HPDE6-E6E7 (cell line): ENCODE data around the gene SLC15A3.
A peak's percentile ranks its signal among the peaks of the same experiment; 100 is the strongest.

ENCODE experiments used
- DNase-seq: peaks from one replicate; pipeline ENCODE4 v3.0.0; 2011; ENCODE audit warnings: missing footprints; ENCODE audit errors: extremely low spot score

SLC15A3 gene

GRCh38 chr11:60945295-60945667 is 6.7 kb downstream of the SLC15A3 start:
- no peak for DNase-seq

- DNase-seq: no peak
These were observed 7.3 kb downstream of the SLC15A3 start for GRCh38 chr11:60944490-60945294.

- DNase-seq: peak; percentile 67
These were observed 8.9 kb downstream of the SLC15A3 start for GRCh38 chr11:60942970-60943565.

GRCh38 chr11:60942219-60942618 is 9.8 kb downstream of the SLC15A3 start:
- DNase-seq: no peak

- DNase-seq: no peak
These were observed 10.4 kb downstream of the SLC15A3 start for GRCh38 chr11:60941371-60942119.

DNA sequence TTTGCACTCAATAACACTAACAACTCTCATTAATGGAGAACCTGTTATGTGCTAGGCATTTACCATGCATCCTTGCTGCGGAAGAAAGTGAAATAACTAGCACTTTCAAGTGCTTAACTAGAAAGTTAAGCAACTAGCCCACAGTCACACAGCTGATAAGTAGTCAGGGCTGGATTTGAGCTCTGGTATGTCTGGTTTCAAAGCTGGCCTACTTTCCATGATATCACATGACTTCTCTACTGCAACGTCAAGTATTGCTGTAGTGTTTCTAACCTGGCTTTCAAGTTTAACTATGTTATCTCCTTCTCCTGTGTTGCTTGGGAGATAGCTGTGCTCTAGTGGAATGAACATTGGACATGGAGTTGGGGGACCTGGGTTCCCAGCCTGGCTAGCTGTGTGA is 12.1 kb downstream of the SLC15A3 start:
- DNase-seq: no peak

DNA sequence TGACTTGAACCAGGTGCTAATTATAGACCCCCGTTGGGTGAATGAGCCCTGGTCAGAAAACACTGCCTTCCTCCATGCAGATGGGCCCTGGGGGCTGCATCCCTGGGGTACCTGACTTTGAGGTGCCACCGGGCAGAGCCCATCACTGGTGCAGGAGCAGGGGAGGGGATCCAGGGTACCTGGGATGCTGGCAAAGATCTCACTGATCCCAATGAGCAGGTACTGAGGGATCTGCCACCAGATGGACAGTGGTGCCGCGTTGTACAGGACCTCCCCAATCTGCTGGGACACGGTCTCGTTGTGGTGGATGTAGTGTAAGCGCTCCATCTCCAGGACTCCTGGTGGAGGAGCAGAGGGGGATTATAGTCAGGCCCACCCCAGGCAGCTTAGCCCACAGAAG is 12.7 kb downstream of the SLC15A3 start:
- no peak for DNase-seq

GRCh38 chr11:60938500-60938899 is 13.5 kb downstream of the SLC15A3 start:
- no peak for DNase-seq

DNA sequence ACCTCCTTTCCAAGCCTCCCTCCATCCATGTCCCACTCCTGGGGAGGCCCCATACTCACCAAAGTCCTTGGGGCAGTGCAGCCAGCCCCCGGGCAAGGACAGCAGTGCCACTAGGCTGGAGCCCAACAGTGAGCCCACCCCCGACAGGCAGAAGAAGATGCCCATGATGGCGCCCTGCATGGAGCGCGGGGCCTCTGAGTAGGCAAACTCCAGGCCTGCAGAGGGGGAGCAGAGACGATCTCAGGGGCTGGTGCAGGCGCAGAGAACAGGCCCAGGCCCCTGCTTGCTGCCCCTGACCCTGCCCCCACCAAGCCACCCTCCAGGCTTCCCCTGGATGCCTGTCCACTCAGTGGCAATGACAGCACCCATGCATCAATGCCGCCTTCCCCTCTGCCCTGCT is 14.2 kb downstream of the SLC15A3 start:
- DNase-seq: no peak

DNA sequence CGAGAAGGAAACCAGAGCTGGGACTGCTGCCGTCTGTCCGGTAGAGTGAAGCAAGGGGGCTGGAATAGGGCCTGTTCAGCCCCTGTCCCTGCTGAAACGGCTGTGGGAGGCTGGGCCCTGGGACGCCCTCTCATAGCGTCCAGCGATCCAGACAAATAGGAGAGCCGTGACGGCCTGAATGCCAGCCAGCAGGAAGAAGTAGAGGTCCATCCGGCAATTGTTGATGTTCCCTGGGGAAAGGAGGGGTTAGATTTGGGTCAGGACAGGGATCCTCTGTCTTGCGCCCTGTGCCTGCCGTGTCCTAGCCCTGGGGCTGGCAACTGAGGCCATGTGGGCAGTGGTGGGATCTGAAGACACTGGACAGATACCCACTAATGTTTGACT is 14.8 kb downstream of the SLC15A3 start:
- DNase-seq: no peak

- no peak for DNase-seq
These were observed 15.4 kb downstream of the SLC15A3 start for GRCh38 chr11:60936467-60937143.

- no peak for DNase-seq
These were observed 16.1 kb downstream of the SLC15A3 start for GRCh38 chr11:60935676-60936442.

DNA sequence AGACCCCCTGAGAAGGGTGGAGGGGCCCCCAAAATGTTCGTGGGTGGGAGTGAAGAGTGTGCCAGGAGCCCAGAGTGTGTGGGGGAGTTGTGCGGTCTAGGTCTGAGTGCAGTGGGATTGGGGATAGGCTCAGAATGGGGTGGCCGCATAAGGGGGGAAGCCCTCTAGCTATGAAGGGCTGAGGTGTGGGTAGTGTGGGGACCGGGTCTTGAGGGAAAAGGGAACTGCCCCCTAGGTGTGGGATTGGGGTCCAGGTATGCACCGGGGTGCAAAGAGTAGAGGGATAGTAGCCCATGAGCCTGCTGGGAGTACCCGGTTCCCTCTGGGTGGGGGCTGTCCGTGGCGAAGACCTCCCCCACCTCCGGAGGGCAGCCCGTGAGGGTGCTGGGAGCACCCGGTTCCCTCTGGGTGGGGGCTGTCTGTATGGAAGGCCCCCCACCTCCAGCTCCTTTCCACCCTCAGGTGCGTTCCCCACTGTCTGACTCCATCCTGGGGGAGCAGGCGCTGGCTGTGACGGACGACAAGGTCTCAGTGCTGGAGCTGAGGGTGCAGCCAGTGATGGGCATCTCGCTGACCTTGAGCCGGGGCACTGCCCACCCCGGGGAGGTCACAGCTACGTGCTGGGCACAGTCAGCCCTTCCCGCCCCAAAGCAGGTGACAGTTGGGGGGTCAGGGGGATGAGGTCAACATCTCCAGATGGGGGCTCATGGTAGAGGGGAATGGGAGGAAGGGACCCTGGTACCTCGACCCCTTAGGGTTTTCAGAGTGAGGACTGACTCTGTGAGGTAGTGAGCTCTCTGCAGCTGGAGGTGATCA is 17.0 kb downstream of the SLC15A3 start:
- no peak for DNase-seq

DNA sequence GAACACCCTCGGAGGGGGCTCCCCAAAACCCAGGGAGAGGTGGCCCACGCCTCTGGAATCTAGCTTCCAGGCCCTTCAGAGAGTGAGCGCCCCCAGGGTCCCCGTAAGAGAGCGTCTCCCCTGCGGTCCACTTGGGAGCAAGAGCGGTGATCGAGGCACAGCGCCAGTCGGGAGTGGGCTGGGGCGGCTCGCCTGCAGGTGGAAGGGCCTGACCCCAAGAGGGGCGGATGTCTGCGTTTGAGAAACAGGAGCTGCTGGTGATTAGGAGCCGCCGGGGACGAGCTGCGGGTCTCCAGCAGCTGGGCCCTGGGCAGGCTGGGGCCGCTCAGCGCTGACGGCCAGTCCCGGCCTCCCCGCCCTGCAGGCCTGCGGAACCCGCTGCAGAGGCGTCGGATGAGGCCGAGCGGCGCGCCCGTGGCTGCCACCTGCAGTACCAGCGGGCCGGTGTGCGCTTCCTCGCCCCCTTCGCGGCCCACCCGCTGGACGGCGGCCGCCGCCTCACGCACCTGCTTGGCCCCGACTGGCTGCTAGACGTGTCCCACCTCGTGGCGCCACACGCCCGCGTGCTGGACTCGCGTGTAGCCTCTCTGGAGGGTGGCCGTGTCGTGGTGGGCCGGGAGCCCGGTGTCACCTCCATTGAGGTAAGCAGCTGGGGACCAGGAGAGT is 17.7 kb downstream of the SLC15A3 start:
- DNase-seq: no peak

DNA sequence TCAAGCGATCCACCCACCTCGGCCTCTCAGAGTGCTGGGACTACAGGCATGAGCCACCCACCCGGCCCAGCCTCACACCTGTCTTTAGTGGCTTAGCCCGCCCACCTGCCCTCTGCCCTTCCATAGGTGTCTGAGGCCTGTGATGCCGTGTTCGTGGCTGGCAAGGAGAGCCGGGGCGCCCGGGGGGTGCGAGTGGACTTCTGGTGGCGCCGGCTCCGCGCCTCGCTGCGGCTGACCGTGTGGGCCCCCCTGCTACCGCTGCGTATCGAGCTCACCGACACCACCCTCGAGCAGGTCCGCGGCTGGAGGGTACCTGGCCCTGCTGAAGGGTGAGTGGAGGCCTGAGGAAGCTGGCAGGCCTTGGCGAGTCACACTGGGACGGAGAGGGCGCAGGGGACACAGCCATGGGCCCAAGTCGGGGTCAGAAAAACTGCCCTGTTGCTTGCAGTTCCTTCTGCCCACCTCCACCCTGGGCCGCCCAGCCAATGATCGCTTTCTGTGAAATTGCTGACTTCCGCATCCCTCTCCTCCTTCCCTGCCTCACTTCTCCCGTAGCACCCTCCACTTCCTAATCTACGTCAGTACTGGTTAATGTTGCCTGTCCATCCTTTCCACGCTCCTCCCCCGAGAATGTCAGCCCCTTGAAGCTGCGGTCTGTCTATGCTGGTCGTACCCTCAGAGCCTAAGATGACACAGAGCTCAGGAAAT is 18.4 kb downstream of the SLC15A3 start:
- no peak for DNase-seq

- no peak for DNase-seq
These were observed 19.2 kb downstream of the SLC15A3 start for GRCh38 chr11:60932605-60933356.

GRCh38 chr11:60931917-60932316 is 20.1 kb downstream of the SLC15A3 start:
- DNase-seq: no peak

GRCh38 chr11:60930394-60930793 is 21.6 kb downstream of the SLC15A3 start:
- DNase-seq: no peak

- no peak for DNase-seq
These were observed 22.2 kb downstream of the SLC15A3 start for GRCh38 chr11:60929764-60930163.
